PFSK-1 (cell line): ENCODE measurements around the gene STH.

Experiments
- POLR2AphosphoS5 ChIP-seq: IDR thresholded peaks from 2 replicates; pipeline ENCODE4 v1.6.1; 2012; ENCODE audit warnings: low read depth, mild to moderate bottlenecking, control low read depth, low read length, moderate library complexity
- REST ChIP-seq, 2 experiments: IDR thresholded peaks; 2 replicates each; pipeline versions ENCODE4 v1.6.1 to v1.8.0; 2011 to 2012; ENCODE audit warnings: low read depth in 2 of 2, low read length in 2 of 2, control low read depth in 1 of 2, inconsistent platforms in 1 of 2, mild to moderate bottlenecking in 1 of 2, moderate library complexity in 1 of 2; ENCODE audit not compliant: insufficient read depth in 1 of 2
- TAF1 ChIP-seq: IDR thresholded peaks from 2 replicates; pipeline ENCODE4 v1.6.1; 2012; ENCODE audit warnings: low read length, control low read depth, borderline replicate concordance; ENCODE audit not compliant: insufficient read depth

GRCh38 chr17:45983614-45984310 lies 15.3 kb upstream of the STH start:
- TF ChIP-seq TAF1 = no peak
- TF ChIP-seq POLR2AphosphoS5 = no peak
- TF ChIP-seq REST (IDR thresholded peaks at IDR 0.05; ENCODE audit: insufficient read depth in 1 of 2, low read depth in 2 of 2, low read length in 2 of 2) = no peak
